Stomach (tissue), 9 donors: Measurements from ENCODE around the gene CDK2AP2. TPM values are rescaled to one million over a fixed set of nuclear protein-coding genes. Genes with fewer than 3 reads are reported as not detected.

Experiments used
- DNase-seq, 2 donors: peaks; one replicate each; pipeline versions ENCODE4 v3.0.0 to v3.0.0-alpha.2; 2013 to 2019
- H3K27ac ChIP-seq, 5 donors: fragments of 200-600 bp in 4 of 5; sonication (generic) in 4 of 5; one replicate each; pipeline ENCODE4 v1.5.1; 2013 to 2019; ENCODE audit warnings: mild to moderate bottlenecking in 1 of 5, moderate library complexity in 1 of 5
- H3K27me3 ChIP-seq, 3 donors: fragments of 200-600 bp; sonication (generic); one replicate each; pipeline ENCODE4 v1.5.1; 2017 to 2019; ENCODE audit warnings: mixed run types in 1 of 3
- H3K36me3 ChIP-seq, 4 donors: fragments of 200-600 bp; sonication (generic); 1 replicate in 3 of 4; 2 replicates in 1 of 4; pipeline ENCODE4 v1.5.1; 2016 to 2019
- H3K4me1 ChIP-seq, 4 donors: fragments of 200-600 bp; sonication (generic); one replicate each; pipeline ENCODE4 v1.5.1; 2016 to 2019
- H3K4me3 ChIP-seq, 4 donors: fragments of 200-600 bp; sonication (generic) in 3 of 4; one replicate each; pipeline ENCODE4 v1.5.1; 2016 to 2019; ENCODE audit warnings: mild to moderate bottlenecking in 1 of 4
- H3K9me3 ChIP-seq, 4 donors: fragments of 200-600 bp; sonication (generic); one replicate each; pipeline ENCODE4 v1.5.1; 2016 to 2019
- CTCF ChIP-seq, 7 experiments: fragments of 450-650 bp in 4 of 7; fragments of 200-600 bp in 3 of 7; sonication (generic) in 3 of 7; IDR thresholded peaks; one replicate each; pipeline ENCODE4 v1.5.1; 2016 to 2019; ENCODE audit warnings: antibody characterized with exemption in 7 of 7, control low read depth in 2 of 7, mild to moderate bottlenecking in 1 of 7
- EP300 ChIP-seq: sonication (generic); formaldehyde crosslinking; IDR thresholded peaks from one replicate; pipeline ENCODE4 v1.6.1; 2017; ENCODE audit warnings: antibody characterized with exemption
- POLR2A ChIP-seq, 4 donors: fragments of 450-650 bp; IDR thresholded peaks; one replicate each; pipeline ENCODE4 v1.6.1; 2016; ENCODE audit warnings: antibody characterized with exemption in 4 of 4, control low read depth in 2 of 4, mild to moderate bottlenecking in 1 of 4, moderate library complexity in 1 of 4
- POLR2AphosphoS5 ChIP-seq, 3 donors: sonication (generic); formaldehyde crosslinking; IDR thresholded peaks; one replicate each; pipeline ENCODE4 v1.6.1; 2016; ENCODE audit warnings: antibody characterized with exemption in 3 of 3
- WGBS, 5 donors: extraction: QIAGEN DNeasy Blood & Tissue Kit in 3 of 5; methylation state at CpG; one replicate each; pipeline versions ENCODE4 v1.1.5 to v1.1.7; 2013 to 2018; 5-methylcytosine and 5-hydroxymethylcytosine counted together
- intact Hi-C: fragments of 100-400 bp; cut with DNase I; formaldehyde crosslinking; loops from one replicate; pipeline ENCODE4 v1.15.1; 2023; ENCODE audit warnings: low total_unique reads
- polyA plus RNA-seq, 3 donors: library from polyadenylated mRNA; stranded (reverse); fragments of 200-250 nt; gene quantifications; one replicate each; pipeline ENCODE4 v1.2.3, GENCODE V29; 2013
- total RNA-seq, 5 donors: library from RNA; depleted of rRNA; stranded (reverse); fragments of >200 nt; gene quantifications; one replicate each; pipeline versions ENCODE4 v1.1.0 to v1.2.3, GENCODE V29; 2014 to 2016
- donor health status: healthy with polysubstance abuse.
- donor health status: Bipolar disorder and iron deficiency.
- donor health status: healthy.

The CDK2AP2 gene
- total and polyA plus RNA-seq, 8 donors = 8.3 to 95.9 (median 62.3) TPM

- DNase-seq = peak; percentile 99
- WGBS, 5 donors = 0 to 3% (median 1%) methylated on average over 19 to 57 of the region's 57 CpGs
- Histone ChIP-seq H3K9me3 (no peaks in the 10 kb centered on the region), H3K4me1 (peaks cover 46 to 50% (median 48%) of the 10 kb centered on the region in 4 donors), H3K4me3 (peak overlapping the region; percentile 72 to 87 (median 80)), H3K27ac (peak overlapping the region; percentile 94 to 99 (median 98)), H3K27me3 (peaks cover 0 to 36% (median 0%) of the 10 kb centered on the region in 3 donors), H3K36me3 (peaks cover 0 to 8% (median 4%) of the 10 kb centered on the region in 4 donors)
- peak in 2 of 4 donors; percentile 47 to 72 for TF ChIP-seq POLR2A (IDR thresholded peaks at IDR 0.05)
- TF ChIP-seq CTCF (IDR thresholded peaks at IDR 0.05) = peak in 1 of 7 experiments; percentile 5
- peak; percentile 45 to 88 (median 87) for TF ChIP-seq POLR2AphosphoS5 (IDR thresholded peaks at IDR 0.05)
- no peak for TF ChIP-seq EP300
- intact Hi-C loops = loop anchor here (10.0 kb wide), 1 partner anchor 74 kb away; the partner anchor contains the start of gene PTPRCAP
Observed at GRCh38 chr11:67508486-67509121, 642 bp upstream of the CDK2AP2 start.

- 14 to 33% (median 17%) methylated on average over 19 to 33 of the region's 33 CpGs for WGBS, 5 donors
- TF ChIP-seq CTCF (IDR thresholded peaks at IDR 0.05) (no peak), EP300 (no peak), POLR2A (IDR thresholded peaks at IDR 0.05) (no peak), POLR2AphosphoS5 (IDR thresholded peaks at IDR 0.05) (no peak)
- intact Hi-C loops = loop anchor here (10.0 kb wide), 1 partner anchor 73 kb away; the partner anchor contains the start of gene PTPRCAP
- peaks cover 0 to 10% (median 4%) of the 10 kb centered on the region in 4 donors for H3K36me3 ChIP-seq
- peak overlapping the region; percentile 94 to 99 (median 98) for H3K27ac ChIP-seq
- H3K27me3 ChIP-seq = peaks cover 0 to 34% (median 0%) of the 10 kb centered on the region in 3 donors
- DNase-seq = peak in 1 of 2 donors; percentile 36
- H3K4me3 ChIP-seq = peak overlapping the region; percentile 72 to 87 (median 80)
- no peaks in the 10 kb centered on the region for H3K9me3 ChIP-seq
- peaks cover 49 to 56% (median 54%) of the 10 kb centered on the region in 4 donors for H3K4me1 ChIP-seq
Observed at GRCh38 chr11:67507242-67507863, 609 bp downstream of the CDK2AP2 start.

- Histone ChIP-seq H3K27me3 (peaks cover 0 to 28% (median 0%) of the 10 kb centered on the region in 3 donors), H3K4me3 (peak overlapping the region; percentile 72 to 87 (median 80)), H3K36me3 (peaks cover 0 to 18% (median 11%) of the 10 kb centered on the region in 4 donors), H3K4me1 (peaks cover 49 to 56% (median 54%) of the 10 kb centered on the region in 4 donors), H3K9me3 (no peaks in the 10 kb centered on the region), H3K27ac (peak overlapping the region; percentile 85 to 99 (median 98))
- DNase-seq = peak; percentile 35 to 43
- TF ChIP-seq CTCF (IDR thresholded peaks at IDR 0.05) = peak in 1 of 7 experiments; percentile 54
- no peak for TF ChIP-seq EP300
- no peak for TF ChIP-seq POLR2AphosphoS5 (IDR thresholded peaks at IDR 0.05)
- no peak for TF ChIP-seq POLR2A (IDR thresholded peaks at IDR 0.05)
- 39 to 84% (median 52%) methylated on average over 12 to 16 of the region's 16 CpGs for WGBS, 5 donors
- intact Hi-C loops = loop anchor here (10.0 kb wide), 1 partner anchor 72 kb away; the partner anchor contains the start of gene PTPRCAP
Observed at GRCh38 chr11:67506426-67507051, 1.4 kb downstream of the CDK2AP2 start.
